Keratinocyte (primary cell): Measurements from ENCODE around the gene ZDHHC6.

Experiments used
- CTCF ChIP-seq, 3 experiments: IDR thresholded peaks in 1 of 3; conservative IDR thresholded peaks in 1 of 3; optimal IDR thresholded peaks in 1 of 3; 2 replicates in 2 of 3; 3 replicates in 1 of 3; pipeline versions ENCODE3 to v1.5.1; 2011; ENCODE audit warnings: low read length in 3 of 3, mild to moderate bottlenecking in 3 of 3, moderate library complexity in 2 of 3, control low read depth in 1 of 3, inconsistent platforms in 1 of 3; ENCODE audit not compliant: insufficient read depth in 2 of 3; ENCODE audit errors: extremely low read depth in 1 of 3
- EZH2 ChIP-seq: IDR thresholded peaks from one replicate; pipeline ENCODE4 v1.6.1; 2012; ENCODE audit warnings: inconsistent platforms, mild to moderate bottlenecking, low read length, moderate library complexity

GRCh38 chr10:112383325-112383724, 63.4 kb downstream of the ZDHHC6 start:
- TF ChIP-seq CTCF (optimal IDR thresholded peaks at IDR 0.05 in 1 of 3, IDR thresholded peaks at IDR 0.05 in 1 of 3, conservative IDR thresholded peaks at IDR 0.05 in 1 of 3; ENCODE audit: extremely low read depth in 1 of 3, insufficient read depth in 2 of 3, low read length in 3 of 3), result no peak
- no peak for TF ChIP-seq EZH2
